Neural progenitor cell (in vitro differentiated cells): ENCODE results near the gene TPP2. TPM values are rescaled to one million over a fixed set of nuclear protein-coding genes. Genes with fewer than 3 reads are reported as not detected.

Source experiments
- DNase-seq: peaks from one replicate; pipeline ENCODE4 v3.0.0-alpha.2; 2016; ENCODE audit warnings: low spot score
- H2AFZ ChIP-seq: fragments of 200-600 bp; sonication (generic); replicated peaks from 2 replicates; pipeline ENCODE4 v1.6.1; 2016; ENCODE audit warnings: antibody characterized with exemption
- H3F3A ChIP-seq: fragments of 200-600 bp; sonication (generic); 2 replicates; pipeline ENCODE4 v1.6.1; 2016; ENCODE audit warnings: antibody characterized with exemption, low read depth
- H3K27ac ChIP-seq: fragments of 200-600 bp; sonication (generic); 2 replicates; pipeline ENCODE4 v1.5.1; 2016; ENCODE audit warnings: mild to moderate bottlenecking
- H3K27me3 ChIP-seq: fragments of 200-600 bp; sonication (generic); 2 replicates; pipeline ENCODE4 v1.6.1; 2016; ENCODE audit warnings: mild to moderate bottlenecking, moderate library complexity
- H3K36me3 ChIP-seq: fragments of 200-600 bp; sonication (generic); 2 replicates; pipeline ENCODE4 v1.5.1; 2016
- H3K4me1 ChIP-seq: fragments of 200-600 bp; sonication (generic); 2 replicates; pipeline ENCODE4 v1.6.1; 2016; ENCODE audit warnings: mixed run types
- H3K4me2 ChIP-seq: fragments of 200-600 bp; sonication (generic); 2 replicates; pipeline ENCODE4 v1.6.1; 2016
- H3K4me3 ChIP-seq: fragments of 200-600 bp; sonication (generic); 2 replicates; pipeline ENCODE4 v1.5.1; 2016
- H3K79me2 ChIP-seq: fragments of 200-600 bp; sonication (generic); 2 replicates; pipeline ENCODE4 v1.6.1; 2016; ENCODE audit warnings: low read depth
- H3K9ac ChIP-seq: fragments of 200-600 bp; sonication (generic); 2 replicates; pipeline ENCODE4 v1.6.1; 2016
- H3K9me3 ChIP-seq: fragments of 200-600 bp; sonication (generic); 2 replicates; pipeline ENCODE4 v1.5.1; 2016; ENCODE audit warnings: low read depth
- H4K20me1 ChIP-seq: fragments of 200-600 bp; sonication (generic); 2 replicates; pipeline ENCODE4 v1.6.1; 2016; ENCODE audit warnings: low read depth
- H3K27ac Mint-ChIP-seq: 3 replicates; pipeline ENCODE4 v1.8.0; 2021; ENCODE audit warnings: mixed read lengths
- H3K27me3 Mint-ChIP-seq: 2 replicates; pipeline ENCODE4 v1.8.0; 2022; ENCODE audit warnings: low read depth, mild to moderate bottlenecking, inconsistent platforms, moderate library complexity, mixed read lengths; ENCODE audit not compliant: insufficient read depth
- H3K36me3 Mint-ChIP-seq: 3 replicates; pipeline ENCODE4 v1.8.0; 2021; ENCODE audit warnings: mixed read lengths
- H3K4me1 Mint-ChIP-seq: 3 replicates; pipeline ENCODE4 v1.8.0; 2021; ENCODE audit warnings: mixed read lengths
- H3K4me3 Mint-ChIP-seq: 3 replicates; pipeline ENCODE4 v1.8.0; 2021; ENCODE audit warnings: mild to moderate bottlenecking, moderate library complexity, mixed read lengths
- H3K9me3 Mint-ChIP-seq: 3 replicates; pipeline ENCODE4 v1.8.0; 2020; ENCODE audit warnings: mixed read lengths
- EZH2 ChIP-seq: fragments of 200-600 bp; sonication (generic); IDR thresholded peaks from 2 replicates; pipeline ENCODE4 v1.6.1; 2017; ENCODE audit warnings: antibody characterized with exemption, mild to moderate bottlenecking, moderate library complexity
- EZH2phosphoT487 ChIP-seq: fragments of 200-600 bp; sonication (generic); IDR thresholded peaks from 2 replicates; pipeline ENCODE4 v1.6.1; 2017; ENCODE audit warnings: antibody characterized with exemption
- total RNA-seq: library from RNA; depleted of rRNA; stranded (reverse); fragments of >200 nt; gene quantifications from 2 replicates; pipeline ENCODE4 v1.2.3, GENCODE V29; 2015; ENCODE audit warnings: low replicate concordance
- TF ChIP-seq, protein P1 (sequence below): fragments of 200-600 bp; sonication (generic); IDR thresholded peaks from 2 replicates; pipeline ENCODE4 v1.5.1; 2017; ENCODE audit warnings: antibody characterized with exemption, mild to moderate bottlenecking

TPP2 gene
- total RNA-seq, 1 donor from 2014 or later, result 137 TPM

DNA sequence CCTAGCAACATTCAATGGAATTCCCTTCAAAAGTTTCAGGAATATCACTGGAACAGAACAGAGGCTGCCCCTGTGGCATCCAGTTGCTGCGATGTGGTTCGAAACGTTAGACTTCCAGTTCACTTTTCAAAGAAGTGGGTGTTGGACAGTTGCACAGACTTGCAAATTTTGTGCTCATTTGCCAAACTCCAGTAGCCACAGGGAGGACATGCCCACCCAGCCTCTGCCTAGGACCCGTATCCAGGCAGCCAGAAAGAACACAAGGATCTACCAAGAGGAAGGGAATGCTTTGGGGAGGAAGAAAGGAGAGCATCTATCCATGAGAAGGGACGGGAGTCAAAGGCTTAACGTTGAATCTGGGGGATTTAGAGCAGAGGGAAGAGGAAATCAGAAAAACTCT is 98.2 kb downstream of the TPP2 start, which contains the start of gene METTL21C:
Gene METTL21C, minus strand, starts transcription at position 108 of the 400 bp plus-strand sequence. CDS start 546 bp downstream, outside the sequence.
- Mint-ChIP-seq H3K27ac (no peak within 1 kb of the TSS), H3K36me3 (no peaks in the 10 kb centered on the region), H3K9me3 (peaks cover 5% of the 10 kb centered on the region), H3K27me3 (peaks cover 2% of the 10 kb centered on the region), H3K4me1 (peaks cover 6% of the 10 kb centered on the region), H3K4me3 (no peak within 1 kb of the TSS)
- H3K4me2 ChIP-seq, result peak within 1 kb of the TSS; percentile 11
- no peaks in the 10 kb centered on the region for H4K20me1 ChIP-seq
- H3K4me1 ChIP-seq, result peaks cover 36% of the 10 kb centered on the region
- H3K9ac ChIP-seq, result no peak within 1 kb of the TSS
- no peak within 1 kb of the TSS for H2AFZ ChIP-seq
- DNase-seq, result no peak
- H3F3A ChIP-seq, result peaks cover 13% of the 10 kb centered on the region
- H3K79me2 ChIP-seq, result no peaks in the 10 kb centered on the region
- H3K27me3 ChIP-seq, result no peaks in the 10 kb centered on the region
- no peak within 1 kb of the TSS for H3K4me3 ChIP-seq
- H3K27ac ChIP-seq, result no peak within 1 kb of the TSS
- TF ChIP-seq EZH2phosphoT487 (no peak), EZH2 (no peak)
- TF ChIP-seq, protein P1, sequence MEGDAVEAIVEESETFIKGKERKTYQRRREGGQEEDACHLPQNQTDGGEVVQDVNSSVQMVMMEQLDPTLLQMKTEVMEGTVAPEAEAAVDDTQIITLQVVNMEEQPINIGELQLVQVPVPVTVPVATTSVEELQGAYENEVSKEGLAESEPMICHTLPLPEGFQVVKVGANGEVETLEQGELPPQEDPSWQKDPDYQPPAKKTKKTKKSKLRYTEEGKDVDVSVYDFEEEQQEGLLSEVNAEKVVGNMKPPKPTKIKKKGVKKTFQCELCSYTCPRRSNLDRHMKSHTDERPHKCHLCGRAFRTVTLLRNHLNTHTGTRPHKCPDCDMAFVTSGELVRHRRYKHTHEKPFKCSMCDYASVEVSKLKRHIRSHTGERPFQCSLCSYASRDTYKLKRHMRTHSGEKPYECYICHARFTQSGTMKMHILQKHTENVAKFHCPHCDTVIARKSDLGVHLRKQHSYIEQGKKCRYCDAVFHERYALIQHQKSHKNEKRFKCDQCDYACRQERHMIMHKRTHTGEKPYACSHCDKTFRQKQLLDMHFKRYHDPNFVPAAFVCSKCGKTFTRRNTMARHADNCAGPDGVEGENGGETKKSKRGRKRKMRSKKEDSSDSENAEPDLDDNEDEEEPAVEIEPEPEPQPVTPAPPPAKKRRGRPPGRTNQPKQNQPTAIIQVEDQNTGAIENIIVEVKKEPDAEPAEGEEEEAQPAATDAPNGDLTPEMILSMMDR, result no peak
- no peaks in the 10 kb centered on the region for H3K9me3 ChIP-seq
- no peaks in the 10 kb centered on the region for H3K36me3 ChIP-seq

DNA sequence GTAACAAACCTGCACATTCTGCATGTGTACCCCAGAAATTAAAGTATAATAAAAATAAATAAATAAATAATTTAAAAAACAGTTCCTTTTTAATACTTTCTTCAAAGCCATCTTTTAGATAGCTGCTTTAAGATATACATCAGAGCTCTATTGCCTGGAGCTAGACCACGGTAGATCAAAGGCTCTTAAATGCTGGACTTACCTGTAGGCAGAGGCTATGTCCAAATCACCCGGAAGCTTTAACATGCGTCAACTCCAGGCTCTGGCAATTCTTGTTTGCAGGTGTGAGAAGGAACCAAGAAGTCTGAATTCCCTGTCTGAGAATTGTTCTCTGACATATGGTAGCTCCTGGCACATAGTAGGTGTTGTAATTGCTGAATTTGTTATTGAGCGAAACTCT is 99.7 kb downstream of the TPP2 start:
- Mint-ChIP-seq H3K27me3 (peaks cover 2% of the 10 kb centered on the region), H3K4me3 (no peak overlapping the region)

DNA sequence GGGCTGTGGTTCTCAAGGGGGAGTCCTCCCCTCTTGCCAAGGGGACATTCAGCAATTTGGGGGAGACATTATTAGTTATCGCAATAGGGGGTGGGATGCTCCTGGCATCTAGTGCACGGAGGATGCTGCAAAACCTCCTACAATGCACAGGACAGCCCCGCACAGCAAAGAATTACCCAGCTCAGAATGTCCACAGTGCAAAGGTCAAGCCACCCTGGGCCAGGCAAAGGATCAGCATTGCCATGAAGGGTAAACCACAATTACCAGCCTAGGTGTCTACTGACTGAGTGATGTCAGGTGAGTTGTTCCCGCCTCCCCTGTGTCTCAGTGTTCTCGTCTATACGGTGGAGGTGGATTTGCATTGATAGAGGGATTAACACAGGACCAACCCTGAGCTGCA is 100.5 kb downstream of the TPP2 start:
- no peaks in the 10 kb centered on the region for H4K20me1 ChIP-seq
- Mint-ChIP-seq H3K4me1 (peaks cover 6% of the 10 kb centered on the region), H3K27ac (no peak overlapping the region), H3K36me3 (no peaks in the 10 kb centered on the region), H3K4me3 (no peak overlapping the region), H3K9me3 (peaks cover 5% of the 10 kb centered on the region), H3K27me3 (peaks cover 2% of the 10 kb centered on the region)
- H2AFZ ChIP-seq, result no peak overlapping the region
- no peak for DNase-seq
- H3K4me2 ChIP-seq, result peak overlapping the region; percentile 54
- peaks cover 29% of the 10 kb centered on the region for H3K4me1 ChIP-seq
- no peak overlapping the region for H3K9ac ChIP-seq
- H3K9me3 ChIP-seq, result no peaks in the 10 kb centered on the region
- no peak overlapping the region for H3K4me3 ChIP-seq
- H3K36me3 ChIP-seq, result no peaks in the 10 kb centered on the region
- H3K79me2 ChIP-seq, result no peaks in the 10 kb centered on the region
- TF ChIP-seq EZH2 (no peak), EZH2phosphoT487 (no peak)
- TF ChIP-seq, protein P1, result no peak
- no peak overlapping the region for H3K27ac ChIP-seq
- H3K27me3 ChIP-seq, result no peaks in the 10 kb centered on the region
- peaks cover 8% of the 10 kb centered on the region for H3F3A ChIP-seq

More for the DNA sequence above, 99.7 kb downstream of the TPP2 start:
- Histone ChIP-seq H3K36me3 (no peaks in the 10 kb centered on the region), H3K27ac (no peak overlapping the region), H3K9me3 (no peaks in the 10 kb centered on the region), H3F3A (peaks cover 13% of the 10 kb centered on the region), H3K4me2 (peak overlapping the region; percentile 54), H3K27me3 (no peaks in the 10 kb centered on the region), H3K4me3 (no peak overlapping the region), H3K79me2 (no peaks in the 10 kb centered on the region), H3K4me1 (peaks cover 36% of the 10 kb centered on the region), H3K9ac (no peak overlapping the region), H4K20me1 (no peaks in the 10 kb centered on the region), H2AFZ (no peak overlapping the region)
- Mint-ChIP-seq H3K9me3 (peaks cover 5% of the 10 kb centered on the region), H3K36me3 (no peaks in the 10 kb centered on the region), H3K27ac (no peak overlapping the region), H3K4me1 (peaks cover 6% of the 10 kb centered on the region)
- DNase-seq, result no peak
- TF ChIP-seq, protein P1, result no peak
- TF ChIP-seq EZH2 (no peak), EZH2phosphoT487 (no peak)
